Ectodermal cell (in vitro differentiated cells): ENCODE results near the gene CDKN2D.
"Not testable (repeated sequence)": the region's sequence is repeated elsewhere in the genome, so short reads cannot be mapped to it uniquely, and the experiment has no call there.

Experiments used
- H3K27ac ChIP-seq: 2 replicates; pipeline ENCODE4 v1.7.0; 2013; ENCODE audit warnings: mild to moderate bottlenecking, low read depth, low read length; ENCODE audit not compliant: insufficient read depth, poor library complexity, severe bottlenecking
- H3K27me3 ChIP-seq: 2 replicates; pipeline ENCODE4 v1.7.0; 2013; ENCODE audit warnings: mild to moderate bottlenecking, low read length; ENCODE audit not compliant: insufficient read depth, control insufficient read depth, poor library complexity, severe bottlenecking
- H3K36me3 ChIP-seq: one replicate; pipeline ENCODE4 v1.7.0; 2013; ENCODE audit warnings: low read length; ENCODE audit not compliant: control insufficient read depth, insufficient read depth
- H3K4me1 ChIP-seq: one replicate; pipeline ENCODE4 v1.7.0; 2013; ENCODE audit warnings: low read length; ENCODE audit not compliant: control insufficient read depth, insufficient read depth
- H3K4me3 ChIP-seq: 2 replicates; pipeline ENCODE4 v1.7.0; 2013; ENCODE audit warnings: low read depth, low read length, control low read depth; ENCODE audit not compliant: insufficient read depth
- H3K9me3 ChIP-seq: 2 replicates; pipeline ENCODE4 v1.7.0; 2013; ENCODE audit warnings: mild to moderate bottlenecking, low read length, moderate library complexity; ENCODE audit not compliant: control insufficient read depth
- WGBS, 2 experiments: methylation state at CpG; one replicate each; pipeline ENCODE4 v1.1.7; 2013; ENCODE audit warnings: missing lambda C conversion rate in 2 of 2; 5-methylcytosine and 5-hydroxymethylcytosine counted together

Gene CDKN2D

GRCh38 chr19:10552510-10553053 is 16.2 kb downstream of the CDKN2D start:
- Histone ChIP-seq H3K4me3 (no peak overlapping the region), H3K4me1 (no peaks in the 10 kb centered on the region), H3K36me3 (peaks cover 36% of the 10 kb centered on the region), H3K9me3 (no peaks in the 10 kb centered on the region), H3K27me3 (no peaks in the 10 kb centered on the region), H3K27ac (no peak overlapping the region)
- WGBS, 2 experiments, result 92 to 94% methylated on average over 12 of the region's 12 CpGs

- Histone ChIP-seq H3K9me3 (no peaks in the 10 kb centered on the region), H3K36me3 (peaks cover 32% of the 10 kb centered on the region), H3K4me1 (no peaks in the 10 kb centered on the region), H3K27me3 (no peaks in the 10 kb centered on the region), H3K27ac (no peak overlapping the region), H3K4me3 (no peak overlapping the region)
- 93% methylated on average over 11 of the region's 12 CpGs for WGBS, 2 experiments
These were observed 17.0 kb downstream of the CDKN2D start for GRCh38 chr19:10551698-10552301.

GRCh38 chr19:10551006-10551405 is 17.8 kb downstream of the CDKN2D start:
- 91 to 96% methylated on average over 9 of the region's 9 CpGs for WGBS, 2 experiments
- H3K4me1 ChIP-seq, H3K9me3 ChIP-seq, H3K27me3 ChIP-seq, H3K4me3 ChIP-seq, H3K27ac ChIP-seq: not testable (repeated sequence)
- H3K36me3 ChIP-seq, result peaks cover 32% of the 10 kb centered on the region

- no peaks in the 10 kb centered on the region for H3K27me3 ChIP-seq
- no peak overlapping the region for H3K4me3 ChIP-seq
- 91 to 92% methylated on average over 6 of the region's 6 CpGs for WGBS, 2 experiments
- peaks cover 25% of the 10 kb centered on the region for H3K36me3 ChIP-seq
- no peaks in the 10 kb centered on the region for H3K9me3 ChIP-seq
- H3K27ac ChIP-seq, result no peak overlapping the region
- H3K4me1 ChIP-seq, result no peaks in the 10 kb centered on the region
These were observed 18.4 kb downstream of the CDKN2D start for GRCh38 chr19:10550336-10550735.

GRCh38 chr19:10549733-10550132 is 19.0 kb downstream of the CDKN2D start:
- no peak overlapping the region for H3K4me3 ChIP-seq
- H3K27me3 ChIP-seq, result no peaks in the 10 kb centered on the region
- H3K36me3 ChIP-seq, result peaks cover 19% of the 10 kb centered on the region
- WGBS, 2 experiments, result 93 to 97% methylated on average over 7 of the region's 7 CpGs
- no peaks in the 10 kb centered on the region for H3K9me3 ChIP-seq
- H3K27ac ChIP-seq, result no peak overlapping the region
- H3K4me1 ChIP-seq, result no peaks in the 10 kb centered on the region

GRCh38 chr19:10548746-10549276 is 20.0 kb downstream of the CDKN2D start:
- H3K4me3 ChIP-seq, result no peak overlapping the region
- 92 to 94% methylated on average over 18 of the region's 18 CpGs for WGBS, 2 experiments
- H3K9me3 ChIP-seq, result no peaks in the 10 kb centered on the region
- H3K4me1 ChIP-seq, result no peaks in the 10 kb centered on the region
- no peak overlapping the region for H3K27ac ChIP-seq
- peaks cover 19% of the 10 kb centered on the region for H3K36me3 ChIP-seq
- no peaks in the 10 kb centered on the region for H3K27me3 ChIP-seq

- no peaks in the 10 kb centered on the region for H3K27me3 ChIP-seq
- WGBS, 2 experiments, result 95 to 96% methylated on average over 17 of the region's 17 CpGs
- no peak overlapping the region for H3K4me3 ChIP-seq
- no peaks in the 10 kb centered on the region for H3K4me1 ChIP-seq
- no peak overlapping the region for H3K27ac ChIP-seq
- H3K9me3 ChIP-seq, result no peaks in the 10 kb centered on the region
- peaks cover 12% of the 10 kb centered on the region for H3K36me3 ChIP-seq
These were observed 22.0 kb downstream of the CDKN2D start for GRCh38 chr19:10546817-10547216.

- Histone ChIP-seq H3K4me1 (no peaks in the 10 kb centered on the region), H3K4me3 (peak overlapping the region; percentile 90), H3K27me3 (no peaks in the 10 kb centered on the region), H3K36me3 (peaks cover 7% of the 10 kb centered on the region), H3K27ac (no peak overlapping the region), H3K9me3 (no peaks in the 10 kb centered on the region)
- WGBS, 2 experiments, result 89 to 91% methylated on average over 23 of the region's 23 CpGs
These were observed 24.0 kb downstream of the CDKN2D start for GRCh38 chr19:10544753-10545251.

- Histone ChIP-seq H3K27me3 (no peaks in the 10 kb centered on the region), H3K27ac (no peak overlapping the region), H3K4me3 (peak overlapping the region; percentile 90), H3K4me1 (no peaks in the 10 kb centered on the region), H3K36me3 (peaks cover 7% of the 10 kb centered on the region), H3K9me3 (no peaks in the 10 kb centered on the region)
- WGBS, 2 experiments, result 29 to 30% methylated on average over 22 of the region's 22 CpGs
These were observed 24.5 kb downstream of the CDKN2D start for GRCh38 chr19:10544242-10544752.

GRCh38 chr19:10543420-10544241 is 25.1 kb downstream of the CDKN2D start, which contains the start of gene ATG4D:
Gene ATG4D, plus strand, starts transcription at chr19:10543904. Its CDS starts 187 bp downstream, at chr19:10544091.
- Histone ChIP-seq H3K4me3 (peak within 1 kb of the TSS; percentile 90), H3K4me1 (no peaks in the 10 kb centered on the region), H3K27me3 (no peaks in the 10 kb centered on the region), H3K9me3 (no peaks in the 10 kb centered on the region), H3K36me3 (peaks cover 4% of the 10 kb centered on the region), H3K27ac (no peak within 1 kb of the TSS)
- 2 to 3% methylated on average over 79 of the region's 79 CpGs for WGBS, 2 experiments
